Stimulated activated CD4-positive, alpha-beta T cell treated with anti-CD3 and anti-CD28 coated beads, Interleukin-12 subunit alpha, Interleukin-12 subunit beta, amount 100 ng/mL, for 48 hours (primary cell): ENCODE data around the gene PPP1R27.

Experiments used
- DNase-seq, 3 donors: peaks; one replicate each; pipeline ENCODE4 v3.0.0-alpha.2; 2020; ENCODE audit warnings: low read depth in 2 of 3, low spot score in 1 of 3

PPP1R27 gene

GRCh38 chr17:81807210-81807719 lies 27.6 kb downstream of the PPP1R27 start:
- no peak for DNase-seq

- no peak for DNase-seq
These were observed 28.2 kb downstream of the PPP1R27 start for GRCh38 chr17:81806461-81807209.

- DNase-seq = no peak
These were observed 29.0 kb downstream of the PPP1R27 start for GRCh38 chr17:81805707-81806460.

GRCh38 chr17:81804559-81805399 lies 30.1 kb downstream of the PPP1R27 start:
- no peak for DNase-seq

GRCh38 chr17:81803728-81804558 lies 30.9 kb downstream of the PPP1R27 start, which contains the start of gene GCGR:
TSS of gene GCGR (plus strand) at chr17:81804150. CDS start at chr17:81809019, 4,869 bp downstream.
- no peak for DNase-seq

- no peak for DNase-seq
These were observed 31.8 kb downstream of the PPP1R27 start for GRCh38 chr17:81802856-81803643.

- DNase-seq = no peak
These were observed 32.6 kb downstream of the PPP1R27 start for GRCh38 chr17:81802048-81802758.

- DNase-seq = no peak
These were observed 33.5 kb downstream of the PPP1R27 start for GRCh38 chr17:81801327-81801726.

- DNase-seq = no peak
These were observed 40.3 kb downstream of the PPP1R27 start for GRCh38 chr17:81794509-81794908.

GRCh38 chr17:81794074-81794476 lies 40.8 kb downstream of the PPP1R27 start:
- no peak for DNase-seq

- DNase-seq = no peak
These were observed 41.9 kb downstream of the PPP1R27 start for GRCh38 chr17:81792675-81793615.
